SK-N-MC (cell line): Measurements from ENCODE around the gene CRACR2A.

ENCODE experiments used
- EZH2 ChIP-seq: fragments of 200-600 bp; sonication (generic); IDR thresholded peaks from one replicate; pipeline ENCODE4 v1.6.1; 2017; ENCODE audit warnings: antibody characterized with exemption
- FOXP2 ChIP-seq: optimal IDR thresholded peaks from 2 replicates; pipeline ENCODE3; 2011; ENCODE audit warnings: mild to moderate bottlenecking, moderate library complexity; ENCODE audit not compliant: insufficient read depth; ENCODE audit errors: extremely low read length, control extremely low read depth
- POLR2AphosphoS5 ChIP-seq: IDR thresholded peaks from 2 replicates; pipeline ENCODE4 v1.6.1; 2012; ENCODE audit warnings: mild to moderate bottlenecking, low read depth, low read length, borderline replicate concordance

- TF ChIP-seq EZH2 (no peak), POLR2AphosphoS5 (no peak), FOXP2 (no peak)
Observed at GRCh38 chr12:3747976-3748619, 4.8 kb downstream of the CRACR2A start.
